LHCN-M2 (cell line): ENCODE data around the gene COX10. TPM values are rescaled to one million over a fixed set of nuclear protein-coding genes. Genes with fewer than 3 reads are reported as not detected.
"Not testable (repeated sequence)": the region's sequence is repeated elsewhere in the genome, so short reads cannot be mapped to it uniquely, and the experiment has no call there.

Experiments used
- DNase-seq: peaks from one replicate; pipeline ENCODE4 v3.0.0-alpha.2; 2012; ENCODE audit warnings: low read depth
- total RNA-seq: library from RNA; depleted of rRNA; stranded (reverse); fragments of >200 nt; gene quantifications from 2 replicates; pipeline ENCODE4 v1.2.3, GENCODE V29; 2014

Gene COX10
- total RNA-seq, 1 experiment from 2014 or later: 20.8 TPM

DNA sequence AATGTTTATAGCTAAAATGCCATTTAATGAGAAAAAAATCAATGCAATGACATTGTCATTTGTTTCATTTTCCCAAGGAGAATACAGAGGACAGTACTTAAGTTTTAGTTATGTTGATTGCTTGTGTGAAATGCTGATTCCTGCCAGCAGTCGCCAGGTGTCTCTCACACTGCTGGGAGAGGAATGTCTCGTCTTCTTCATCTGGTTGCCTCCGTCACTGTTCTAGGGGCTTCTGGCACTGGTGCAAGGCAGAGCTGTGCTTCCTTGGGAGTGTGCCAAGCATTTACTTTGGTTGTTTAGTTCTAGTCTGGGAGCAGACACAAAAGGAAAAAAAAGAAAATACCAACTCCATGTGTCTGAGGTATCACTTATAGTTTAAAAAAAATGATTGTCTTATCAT is 107.7 kb downstream of the COX10 start:
- DNase-seq: not testable (repeated sequence)

- not testable (repeated sequence) for DNase-seq
These were observed 108.5 kb downstream of the COX10 start for GRCh38 chr17:14177801-14178200.

GRCh38 chr17:14179951-14180350 is 110.6 kb downstream of the COX10 start:
- not testable (repeated sequence) for DNase-seq

GRCh38 chr17:14182084-14182483 is 112.8 kb downstream of the COX10 start:
- DNase-seq: not testable (repeated sequence)

DNA sequence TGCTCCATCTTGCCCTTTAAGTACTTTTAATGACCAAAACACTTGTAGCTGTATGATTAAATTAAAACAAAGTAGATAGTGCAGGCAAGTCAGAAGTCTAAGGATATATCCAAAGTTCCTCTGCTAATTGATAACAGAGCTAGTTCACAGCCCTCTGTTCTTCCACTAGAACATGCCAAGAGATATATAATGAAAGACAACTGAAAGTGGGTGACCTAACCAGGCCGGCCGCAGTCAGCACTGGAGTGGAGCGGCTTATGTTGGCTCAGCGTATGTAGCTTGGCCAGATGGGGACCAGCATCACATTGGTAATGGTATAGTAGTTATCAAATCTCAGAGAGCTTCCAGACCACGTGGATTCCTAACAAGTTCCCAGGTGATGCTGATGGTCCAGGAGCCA is 115.2 kb downstream of the COX10 start:
- not testable (repeated sequence) for DNase-seq

DNA sequence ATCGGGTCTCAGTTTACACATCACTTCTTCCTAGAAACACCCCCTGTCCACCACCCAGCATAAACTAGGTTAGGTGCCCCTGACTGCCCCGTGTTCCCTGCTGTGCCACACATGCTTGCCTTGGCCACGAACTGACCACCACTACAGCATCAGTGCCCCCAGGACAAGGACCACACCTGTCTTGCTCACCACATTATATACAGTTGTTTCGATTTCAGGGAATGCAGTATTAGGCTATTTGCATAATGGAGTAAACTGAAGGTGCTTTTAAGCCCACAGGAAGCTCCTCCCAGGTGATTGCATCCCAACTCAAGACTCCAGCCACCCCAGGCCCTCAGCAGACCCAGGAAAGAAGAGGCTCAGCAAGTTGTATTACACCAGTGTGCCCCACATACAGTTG is 117.1 kb downstream of the COX10 start:
- DNase-seq: not testable (repeated sequence)

DNA sequence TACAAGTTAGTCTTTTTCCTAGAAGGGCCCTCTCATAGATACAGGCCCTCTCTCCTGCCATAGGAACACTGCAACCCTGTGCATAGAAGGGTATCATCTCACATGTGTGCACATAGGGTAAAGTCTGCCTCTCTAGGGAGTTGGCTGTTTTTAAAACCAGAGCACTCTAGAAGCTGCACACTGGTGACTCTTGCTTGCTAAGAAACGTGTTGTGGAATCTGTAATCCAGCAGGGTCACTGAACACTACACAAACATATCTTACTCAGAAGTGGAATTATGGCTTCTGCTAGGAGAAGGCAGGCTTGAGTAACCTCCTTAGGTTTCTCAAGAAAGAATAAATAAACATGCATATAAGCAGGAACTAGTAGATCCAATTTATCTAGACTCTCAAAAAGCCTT is 121.5 kb downstream of the COX10 start:
- not testable (repeated sequence) for DNase-seq

DNA sequence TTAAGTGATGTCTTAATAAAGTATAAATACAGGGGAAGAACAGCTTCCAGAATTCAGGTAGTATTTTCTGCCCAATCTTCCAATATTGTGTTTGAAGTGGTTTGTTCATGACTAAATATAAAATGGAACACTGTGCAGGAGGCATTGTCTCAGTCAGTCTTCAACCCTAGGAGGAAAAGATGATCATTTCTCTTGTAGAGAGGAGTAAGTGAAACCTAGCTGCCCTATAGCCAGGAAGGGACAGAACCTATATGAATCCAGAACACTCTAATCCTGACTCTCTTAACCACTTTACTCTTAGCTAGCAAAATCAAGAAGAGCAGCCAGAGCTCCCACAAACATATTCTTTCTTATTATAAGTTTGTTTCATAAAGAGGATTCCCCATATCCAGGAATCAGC is 122.2 kb downstream of the COX10 start:
- not testable (repeated sequence) for DNase-seq

- not testable (repeated sequence) for DNase-seq
These were observed 122.7 kb downstream of the COX10 start for GRCh38 chr17:14192039-14192438.

GRCh38 chr17:14192636-14193344 is 123.5 kb downstream of the COX10 start:
- DNase-seq: not testable (repeated sequence)

DNA sequence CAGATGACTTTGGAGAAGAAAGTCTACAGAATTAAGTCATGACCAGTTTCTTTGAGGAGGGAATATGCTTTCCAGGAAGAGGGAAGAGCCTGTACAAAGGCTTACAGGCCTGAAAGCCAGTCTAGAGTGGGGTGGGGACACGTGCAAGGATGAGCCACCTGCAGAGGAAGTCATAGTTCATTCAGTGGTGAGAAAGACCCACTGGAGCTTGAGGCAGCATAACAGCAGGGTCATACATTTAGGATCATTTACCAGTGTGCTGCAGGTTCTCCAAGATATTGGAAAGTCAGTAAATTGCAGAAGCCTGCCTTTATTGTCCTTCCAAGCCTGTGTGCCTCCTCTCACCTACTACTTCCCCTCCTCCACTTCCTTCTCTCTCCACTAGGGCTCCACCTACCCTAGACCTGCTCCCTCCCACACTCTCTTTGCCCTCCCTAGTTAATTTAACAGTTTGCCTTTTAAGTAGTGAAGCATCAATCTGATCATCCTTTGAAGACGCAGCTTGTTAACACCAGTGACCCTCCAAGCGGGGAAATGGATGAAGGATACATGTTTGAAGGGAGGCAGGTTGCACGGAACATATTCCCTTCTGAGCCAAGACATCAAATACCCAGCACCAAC is 127.2 kb downstream of the COX10 start:
- no peak for DNase-seq

- no peak for DNase-seq
These were observed 127.8 kb downstream of the COX10 start for GRCh38 chr17:14197057-14197456.

- no peak for DNase-seq
These were observed 128.3 kb downstream of the COX10 start for GRCh38 chr17:14197586-14197985.

DNA sequence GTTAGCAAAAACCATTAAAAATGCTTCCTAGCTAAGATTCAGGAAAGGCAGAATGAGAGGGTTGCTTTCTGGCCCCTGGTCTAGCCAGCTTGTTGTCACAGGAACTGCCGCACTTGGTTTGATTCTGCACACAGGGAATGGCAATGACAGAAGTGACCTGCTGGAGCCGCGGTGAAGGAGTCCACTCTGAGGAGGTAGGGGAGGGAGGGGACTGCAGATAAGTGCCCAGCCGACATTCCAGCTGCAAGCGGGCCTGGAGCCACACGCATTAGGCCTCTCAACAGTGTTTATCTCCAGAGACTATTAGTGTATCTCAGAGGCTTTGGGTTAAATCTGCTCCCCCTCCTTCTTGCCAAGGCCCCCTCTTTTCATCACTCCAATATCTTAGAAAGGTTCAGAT is 128.7 kb downstream of the COX10 start:
- no peak for DNase-seq

DNA sequence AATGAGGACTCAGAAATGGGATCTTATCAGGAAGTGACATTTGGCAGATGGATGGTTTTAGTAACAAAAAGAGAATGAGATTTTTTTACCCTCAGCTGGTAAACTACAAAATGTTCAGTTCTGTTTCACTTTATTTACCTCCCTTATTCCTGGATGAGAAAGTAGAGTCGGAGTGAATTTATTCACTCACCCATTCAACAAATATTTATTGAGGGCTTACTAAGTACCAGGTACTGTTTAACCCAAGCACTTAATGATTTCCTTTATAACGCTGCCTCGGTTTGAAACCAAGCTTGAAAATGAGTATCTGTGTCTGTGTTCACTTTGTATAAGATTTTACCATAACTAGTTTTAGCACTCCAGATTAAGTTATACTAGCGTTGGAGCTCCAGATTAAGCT is 129.3 kb downstream of the COX10 start:
- DNase-seq: no peak

GRCh38 chr17:14199601-14200000 is 130.3 kb downstream of the COX10 start:
- DNase-seq: no peak

DNA sequence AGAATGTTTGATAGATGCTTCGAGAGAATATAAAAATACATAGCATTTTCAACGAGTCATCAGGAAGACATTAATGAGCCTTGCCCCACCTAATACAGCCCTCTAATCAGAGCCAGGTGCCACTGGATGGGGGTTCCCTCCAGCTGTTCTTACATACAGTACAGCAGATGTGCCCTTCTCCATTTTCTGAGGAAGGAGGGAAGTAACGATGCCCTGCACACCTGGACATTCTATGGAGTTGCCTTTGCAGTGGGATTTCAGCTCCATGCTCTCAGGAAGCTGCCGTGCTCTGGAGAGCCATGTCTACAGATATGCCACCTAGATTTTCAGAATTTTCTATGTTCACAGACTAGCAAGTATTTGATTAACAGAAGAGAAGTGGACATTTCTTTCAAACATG is 131.1 kb downstream of the COX10 start:
- no peak for DNase-seq

DNA sequence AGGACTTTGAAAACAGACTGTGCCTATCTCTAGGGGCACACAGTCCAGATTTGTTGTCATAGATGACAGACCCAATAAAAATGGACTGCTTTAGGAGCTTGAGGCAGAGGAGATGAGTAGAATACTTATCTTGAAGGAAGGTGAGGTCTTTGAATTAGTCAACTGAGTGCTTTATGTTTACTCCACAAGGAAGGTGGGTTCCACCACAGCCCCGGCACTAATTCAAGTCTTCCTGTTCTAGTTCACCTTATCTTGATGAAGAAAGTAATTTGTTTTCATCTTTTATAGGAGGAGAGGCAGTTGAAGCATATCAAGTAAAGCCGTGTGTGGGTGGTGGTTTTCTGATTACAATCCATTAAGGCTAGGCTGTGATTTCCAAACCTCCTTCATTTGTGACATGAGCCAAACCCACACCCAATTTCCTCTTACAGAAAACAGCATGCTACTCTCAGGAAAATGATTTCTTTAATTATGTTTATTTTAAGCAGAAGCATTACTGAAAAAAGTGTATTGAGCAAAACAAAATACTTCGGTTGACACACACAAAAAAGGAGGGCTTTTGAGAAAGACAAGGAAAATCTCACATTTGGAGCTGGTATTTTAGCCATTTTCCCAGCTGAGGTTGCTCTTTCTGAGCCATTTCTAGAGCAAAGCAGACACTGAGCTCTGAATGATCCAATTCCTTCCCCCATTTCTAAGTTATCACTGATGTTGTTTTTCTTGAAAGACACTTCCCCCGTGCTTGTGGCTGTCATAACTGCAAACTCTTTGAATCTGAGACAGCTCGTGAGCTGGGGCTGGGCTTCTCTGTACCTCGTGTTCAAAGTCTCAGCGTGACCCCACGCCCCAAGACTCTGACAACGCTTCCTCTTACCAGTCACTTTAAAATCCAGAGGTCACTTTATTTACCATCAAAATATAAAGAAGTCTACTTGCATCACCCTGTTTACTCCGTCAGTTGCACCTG is 132.0 kb downstream of the COX10 start:
- no peak for DNase-seq

GRCh38 chr17:14201988-14202380 is 132.7 kb downstream of the COX10 start:
- DNase-seq: no peak

GRCh38 chr17:14202388-14203166 is 133.3 kb downstream of the COX10 start:
- no peak for DNase-seq

DNA sequence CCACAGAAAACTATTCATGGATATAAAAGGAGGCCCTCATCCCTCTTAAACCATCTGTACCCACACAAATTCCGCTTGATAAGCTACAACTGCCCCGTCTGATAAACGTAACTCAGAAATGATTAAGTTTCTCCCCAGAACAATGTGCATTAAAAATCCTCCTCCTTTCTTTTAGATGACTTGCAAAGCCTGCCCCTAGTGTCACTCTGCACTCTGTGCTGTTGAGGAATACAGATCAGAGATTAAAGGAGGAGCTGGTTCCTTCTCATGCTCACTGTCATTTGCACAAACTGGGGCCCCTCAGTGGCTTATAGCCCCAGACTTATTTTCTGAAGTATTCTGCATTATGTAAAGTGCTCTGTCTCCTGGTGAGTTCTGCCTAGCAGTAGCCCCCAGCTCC is 134.1 kb downstream of the COX10 start:
- peak; percentile 5 for DNase-seq
